H1 (cell line): ENCODE results near the gene TNIK. TPM values are rescaled to one million over a fixed set of nuclear protein-coding genes. Genes with fewer than 3 reads are reported as not detected.

Source experiments
- EZH2 ChIP-seq: fragments of 200-600 bp; sonication (generic); IDR thresholded peaks from 2 replicates; pipeline ENCODE4 v1.7.1; 2012; ENCODE audit warnings: low read depth, mild to moderate bottlenecking, moderate library complexity, low read length, inconsistent platforms; ENCODE audit not compliant: severe bottlenecking
- NANOG ChIP-seq: IDR thresholded peaks from 2 replicates; pipeline ENCODE4 v1.6.1; 2011; ENCODE audit warnings: low read length, low read depth, mild to moderate bottlenecking, inconsistent platforms; ENCODE audit not compliant: insufficient read depth, poor library complexity, severe bottlenecking
- SAP30 ChIP-seq: fragments of 300-600 bp; sonication (generic); IDR thresholded peaks from 2 replicates; pipeline ENCODE4 v1.7.1; 2012; ENCODE audit warnings: low read length, moderate library complexity, mild to moderate bottlenecking, inconsistent platforms; ENCODE audit not compliant: insufficient read depth, insufficient replicate concordance
- SP2 ChIP-seq: IDR thresholded peaks from 2 replicates; pipeline ENCODE4 v1.6.1; 2012; ENCODE audit warnings: mild to moderate bottlenecking, low read length, inconsistent platforms
- TEAD4 ChIP-seq: IDR thresholded peaks from 2 replicates; pipeline ENCODE4 v1.6.1; 2012; ENCODE audit warnings: low read depth, low read length, inconsistent platforms, mixed read lengths
- polyA plus RNA-seq, 7 experiments: library from polyadenylated mRNA; depleted of rRNA in 3 of 7; stranded (reverse) in 5 of 7; unstranded in 2 of 7; fragments of >200 nt in 5 of 7; fragments of 200-250 nt in 2 of 7; gene quantifications; 1 replicate in 5 of 7; 2 replicates in 1 of 7; 4 replicates in 1 of 7; pipeline versions ENCODE4 v1.2.1 to v1.2.3, GENCODE V29; 2011 to 2013; ENCODE audit warnings: missing spikeins in 2 of 7, mixed read lengths in 2 of 7
- total RNA-seq: library from RNA; stranded (reverse); fragmentation: NEBNext Ultra II Directional; extraction: Animal tissue kit (Norgen Biotek cat#: 25700); gene quantifications from 2 replicates; pipeline ENCODE4 v1.2.1, GENCODE V29; 2021

The TNIK gene
- total and polyA plus RNA-seq, 2 of the 8 experiments (the other 6 are each of a cell fraction or from before 2014, with no cell fraction given), result 7.4 to 42.0 TPM

GRCh38 chr3:171140246-171140645, 320.0 kb downstream of the TNIK start (continued):
- TF ChIP-seq EZH2 (no peak), SP2 (no peak), SAP30 (no peak), NANOG (no peak), TEAD4 (no peak)
